GM10248 (cell line): ENCODE measurements around the gene SLC38A2.
"Not testable (repeated sequence)": the region's sequence is repeated elsewhere in the genome, so short reads cannot be mapped to it uniquely, and the experiment has no call there.

ENCODE experiments used
- CTCF ChIA-PET: fragments of 300-600 bp; sonication (Branson Sonifier 250); formaldehyde crosslinking; extraction: SDS; loops from one replicate; lab custom pipeline; 2021; ENCODE audit warnings: antibody characterized with exemption; lab: Yijun Ruan, JAX
- POLR2A ChIA-PET: fragments of 350-650 bp; sonication (Branson Sonifier 250); formaldehyde crosslinking; extraction: SDS; loops from one replicate; lab custom pipeline; 2020; ENCODE audit warnings: antibody characterized with exemption; lab: Yijun Ruan, JAX
- DNase-seq: peaks from one replicate; pipeline ENCODE4 v3.0.0; 2012; ENCODE audit errors: extremely low spot score
- CTCF ChIP-seq: IDR thresholded peaks from 2 replicates; pipeline ENCODE4 v1.5.1; 2012; ENCODE audit warnings: mild to moderate bottlenecking, low read depth; ENCODE audit errors: extremely low read depth, missing control alignments, control extremely low read depth

SLC38A2 gene

DNA sequence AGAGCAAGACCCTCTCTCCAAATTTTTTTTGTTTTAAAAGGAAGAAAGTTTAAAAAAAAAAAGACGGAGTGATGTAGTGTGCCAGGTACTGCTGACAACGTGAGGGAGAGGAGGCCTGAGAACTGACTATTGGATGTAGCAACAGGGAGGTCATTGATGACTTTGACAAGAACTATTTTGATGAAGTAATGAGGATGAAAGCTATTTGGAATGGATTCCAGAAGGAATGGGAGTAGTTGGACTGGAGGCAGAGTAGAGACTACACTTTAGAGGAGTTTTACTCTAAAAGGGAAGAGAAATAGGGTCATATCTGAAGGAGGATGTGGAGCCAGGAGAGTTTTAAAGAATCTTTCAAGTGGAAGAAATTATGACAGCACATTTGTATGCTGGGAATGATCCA, 27.8 kb upstream of the SLC38A2 start:
- ChIA-PET CTCF (interaction anchor here (1.1 to 1.4 kb wide), 2 partner anchors 8 to 14 kb away, joined by 3 to 4 read pairs; no protein-coding TSS in a partner anchor), POLR2A (no interaction called here)
- no peak for TF ChIP-seq CTCF
- no peak for DNase-seq

DNA sequence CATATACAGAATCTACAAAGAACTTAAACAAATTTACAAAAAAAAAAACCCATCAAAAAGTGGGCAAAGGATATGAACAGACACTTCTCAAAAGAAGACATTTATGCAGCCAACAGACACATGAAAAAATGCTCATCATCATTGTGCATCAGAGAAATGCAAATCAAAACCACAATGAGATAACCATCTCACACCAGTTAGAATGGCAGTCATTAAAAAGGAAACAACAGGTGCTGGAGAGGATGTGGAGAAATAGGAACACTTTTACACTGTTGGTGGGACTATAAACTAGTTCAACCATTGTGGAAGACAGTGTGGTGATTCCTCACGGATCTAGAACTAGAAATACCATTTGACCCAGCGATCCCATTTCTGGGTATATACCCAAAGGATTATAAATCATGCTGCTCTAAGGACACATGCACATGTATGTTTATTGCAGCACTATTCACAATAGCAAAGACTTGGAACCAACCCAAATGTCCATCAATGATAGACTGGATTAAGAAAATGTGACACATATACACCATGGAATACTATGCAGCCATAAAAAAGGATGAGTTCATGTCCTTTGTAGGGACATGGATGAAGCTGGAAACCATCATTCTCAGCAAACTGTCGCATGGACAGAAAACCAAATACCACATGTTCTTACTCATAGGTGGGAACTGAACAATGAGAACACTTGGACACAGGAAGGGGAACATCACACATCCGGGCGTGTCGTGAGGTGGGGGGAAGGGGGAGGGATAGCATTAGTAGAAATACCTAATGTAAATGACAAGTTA, 27.1 kb upstream of the SLC38A2 start:
- CTCF ChIA-PET, DNase-seq: not testable (repeated sequence)
- POLR2A ChIA-PET = interaction anchor here (0.7 kb wide), 1 partner anchor 377 kb away, joined by 3 read pairs; no protein-coding TSS in a partner anchor

GRCh38 chr12:46396826-46397225, 24.3 kb upstream of the SLC38A2 start:
- TF ChIP-seq CTCF = no peak
- CTCF ChIA-PET = interaction anchor here (1.0 kb wide), 1 partner anchor 10 kb away, joined by 3 read pairs; no protein-coding TSS in a partner anchor
- no peak for DNase-seq
- POLR2A ChIA-PET = no interaction called here

- ChIA-PET POLR2A (no interaction called here), CTCF (interaction anchor here (0.8 kb wide), 1 partner anchor 60 kb away, joined by 3 read pairs; no protein-coding TSS in a partner anchor)
- DNase-seq = no peak
- TF ChIP-seq CTCF = no peak
Observed at GRCh38 chr12:46395388-46395787, 22.8 kb upstream of the SLC38A2 start.

DNA sequence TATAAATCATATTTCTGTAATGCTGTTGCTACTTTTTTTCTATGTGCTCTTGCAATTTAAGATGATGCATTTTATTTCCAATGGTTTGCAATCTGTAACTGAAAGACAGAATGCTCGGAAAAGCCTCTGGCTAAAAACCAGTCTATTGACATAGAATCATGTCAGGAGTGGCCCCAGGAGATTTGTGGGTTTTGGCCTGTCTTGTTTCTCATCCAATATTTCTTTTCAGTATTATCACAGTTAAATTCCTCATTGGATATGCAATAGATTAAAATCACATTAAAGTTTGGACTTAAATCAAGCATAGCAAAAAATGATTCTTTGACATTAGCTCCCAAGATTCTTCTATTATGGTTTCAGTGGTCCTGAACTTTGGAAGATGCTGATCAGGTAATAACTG, 19.1 kb upstream of the SLC38A2 start:
- ChIA-PET POLR2A (no interaction called here), CTCF (interaction anchor here (1.2 kb wide), 1 partner anchor 14 kb away, joined by 3 read pairs; no protein-coding TSS in a partner anchor)
- no peak for TF ChIP-seq CTCF
- DNase-seq = no peak

GRCh38 chr12:46390881-46391280, 18.3 kb upstream of the SLC38A2 start:
- CTCF ChIA-PET = interaction anchor here (1.2 to 1.4 kb wide), 4 partner anchors 13 to 270 kb away, joined by 3 to 6 read pairs (median 3); no protein-coding TSS in a partner anchor
- POLR2A ChIA-PET = no interaction called here
- no peak for DNase-seq
- no peak for TF ChIP-seq CTCF

DNA sequence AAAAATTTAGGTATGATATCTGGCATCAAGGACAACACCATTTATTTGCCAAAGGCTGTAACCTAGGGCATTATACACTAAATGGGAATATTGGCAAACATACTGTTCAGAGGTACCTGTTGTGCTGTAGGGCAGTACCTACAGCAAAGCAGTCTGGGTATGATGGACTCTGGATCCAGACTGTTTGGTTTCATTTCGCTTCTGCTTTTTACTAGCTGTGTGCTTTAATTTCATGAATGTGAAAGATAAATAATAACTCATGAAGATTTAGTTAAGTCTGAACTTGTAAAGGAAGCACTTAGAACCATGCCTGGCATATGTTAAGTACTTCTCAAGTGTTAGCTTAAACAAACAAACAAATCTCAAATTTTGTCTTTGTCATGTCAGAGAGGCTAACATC, 17.7 kb upstream of the SLC38A2 start:
- ChIA-PET POLR2A (no interaction called here), CTCF (interaction anchor here (1.2 to 1.4 kb wide), 4 partner anchors 13 to 271 kb away, joined by 3 to 6 read pairs (median 3); no protein-coding TSS in a partner anchor)
- no peak for TF ChIP-seq CTCF
- no peak for DNase-seq
